HG02973 (cell line): ENCODE measurements around the gene ARSK.

Experiments used
- ATAC-seq: cut with Tn5 transposase; IDR thresholded peaks from one replicate; pipeline ENCODE4 v1.9.1; 2021; ENCODE audit warnings: moderate library complexity; ENCODE audit not compliant: unreplicated experiment

ARSK gene

GRCh38 chr5:95563367-95563766, 8.5 kb downstream of the ARSK start:
- no peak for ATAC-seq

GRCh38 chr5:95564450-95564849, 9.5 kb downstream of the ARSK start:
- no peak for ATAC-seq

- no peak for ATAC-seq
These were observed 10.5 kb downstream of the ARSK start for GRCh38 chr5:95565280-95565920.

GRCh38 chr5:95572016-95572415, 17.1 kb downstream of the ARSK start:
- no peak for ATAC-seq

GRCh38 chr5:95581576-95581975, 26.7 kb downstream of the ARSK start:
- ATAC-seq: no peak

- ATAC-seq: no peak
These were observed 29.1 kb downstream of the ARSK start for GRCh38 chr5:95583992-95584391.

GRCh38 chr5:95590880-95591279, 36.0 kb downstream of the ARSK start:
- no peak for ATAC-seq

- peak; percentile 90 for ATAC-seq
These were observed 36.6 kb downstream of the ARSK start for GRCh38 chr5:95591490-95591901.

GRCh38 chr5:95595289-95595931, 40.5 kb downstream of the ARSK start:
- no peak for ATAC-seq

- ATAC-seq: no peak
These were observed 44.4 kb downstream of the ARSK start for GRCh38 chr5:95599252-95599651.

- ATAC-seq: no peak
These were observed 45.7 kb downstream of the ARSK start for GRCh38 chr5:95600557-95600956.

GRCh38 chr5:95605786-95606185, 50.9 kb downstream of the ARSK start:
- ATAC-seq: no peak

GRCh38 chr5:95606419-95606818, 51.5 kb downstream of the ARSK start:
- ATAC-seq: no peak

- no peak for ATAC-seq
These were observed 54.8 kb downstream of the ARSK start for GRCh38 chr5:95609711-95610110.

GRCh38 chr5:95610546-95610945, 55.6 kb downstream of the ARSK start:
- no peak for ATAC-seq

- ATAC-seq: no peak
These were observed 56.5 kb downstream of the ARSK start for GRCh38 chr5:95611396-95611795.

GRCh38 chr5:95613514-95613913, 58.6 kb downstream of the ARSK start:
- no peak for ATAC-seq

- peak; percentile 46 for ATAC-seq
These were observed 60.2 kb downstream of the ARSK start for GRCh38 chr5:95615164-95615467.

- no peak for ATAC-seq
These were observed 62.2 kb downstream of the ARSK start for GRCh38 chr5:95617057-95617456.

- ATAC-seq: no peak
These were observed 64.2 kb downstream of the ARSK start for GRCh38 chr5:95619096-95619495.

GRCh38 chr5:95619514-95620029, 64.7 kb downstream of the ARSK start:
- ATAC-seq: no peak

- ATAC-seq: peak; percentile 56
These were observed 65.3 kb downstream of the ARSK start, which contains the start of gene GPR150 for GRCh38 chr5:95620030-95620869. Gene GPR150 (plus strand): TSS chr5:95620087. CDS start chr5:95620276, 189 bp downstream.
